K562 (cell line): Measurements from ENCODE around the gene ZNRF3. TPM values are rescaled to one million over a fixed set of nuclear protein-coding genes. Genes with fewer than 3 reads are reported as not detected.
A peak's percentile ranks its signal among the peaks of the same experiment; 100 is the strongest.
"Not testable (repeated sequence)": the region's sequence is repeated elsewhere in the genome, so short reads cannot be mapped to it uniquely, and the experiment has no call there.

Source experiments
- ATAC-seq: fragments of 200-7000 bp; cut with Tn5 transposase; 3 replicates; pipeline ENCODE4 v1.9.1; 2020; ENCODE audit warnings: moderate library complexity
- BruUV-seq: library from RNA; stranded (reverse); fragments of 400-500 nt; replicated peaks from 2 replicates; lab custom pipeline; 2021; lab: Mats Ljungman, UMichigan
- CTCF ChIA-PET: fragments of 300-600 bp; formaldehyde crosslinking; extraction: SDS; loops from one replicate; lab custom pipeline; 2021; ENCODE audit warnings: low intra/inter-chr PET ratio; lab: Yijun Ruan, JAX
- POLR2A ChIA-PET: fragments of 300-600, 350-650 bp; sonication (Branson Sonifier 250); formaldehyde crosslinking; extraction: SDS; loops from one replicate; lab custom pipeline; 2021; ENCODE audit warnings: antibody characterized with exemption, inconsistent platforms; lab: Yijun Ruan, JAX
- DNase-seq, 4 experiments: peaks; one replicate each; pipeline versions ENCODE4 v3.0.0 to v3.0.0-alpha.2; 2011 to 2018; ENCODE audit warnings: low spot score in 3 of 4, mixed read lengths in 3 of 4; ENCODE audit errors: extremely low read depth in 1 of 4
- FAIRE-seq: peaks from 2 replicates; lab custom pipeline; 2011; peaks lifted over from hg19 to GRCh38; lab: Jason Lieb, UNC
- H2AFZ ChIP-seq: 2 replicates; pipeline ENCODE4 v1.6.0; 2011; ENCODE audit warnings: low read depth, low read length, control low read depth, inconsistent platforms
- H3K27ac ChIP-seq: fragments of 200-600 bp; 3 replicates; pipeline ENCODE4 v1.8.0; 2011; ENCODE audit warnings: low read depth, mild to moderate bottlenecking, control low read depth, inconsistent platforms, low read length, moderate library complexity, mixed read lengths; ENCODE audit errors: extremely low read depth
- H3K27me3 ChIP-seq, 2 experiments: fragments of 300-600 bp in 1 of 2; 2 replicates in 1 of 2; 3 replicates in 1 of 2; pipeline versions ENCODE4 v1.6.0 to v1.8.0; 2011; ENCODE audit warnings: inconsistent platforms in 2 of 2, low read length in 2 of 2, mild to moderate bottlenecking in 1 of 2, mixed read lengths in 1 of 2, moderate library complexity in 1 of 2; ENCODE audit not compliant: control insufficient read depth in 2 of 2, insufficient read depth in 2 of 2
- H3K36me3 ChIP-seq: fragments of 300-600 bp; 3 replicates; pipeline ENCODE4 v1.8.0; 2011; ENCODE audit warnings: mild to moderate bottlenecking, low read length, inconsistent platforms; ENCODE audit not compliant: control insufficient read depth, insufficient read depth
- H3K4me1 ChIP-seq, 2 experiments: fragments of 200-600 bp in 1 of 2; replicated peaks in 1 of 2; 2 replicates in 1 of 2; 3 replicates in 1 of 2; pipeline versions ENCODE4 v1.5.1 to v1.8.0; 2011; ENCODE audit warnings: inconsistent platforms in 2 of 2, low read length in 2 of 2, mild to moderate bottlenecking in 1 of 2, mixed read lengths in 1 of 2, moderate library complexity in 1 of 2; ENCODE audit not compliant: control insufficient read depth in 2 of 2, insufficient read depth in 2 of 2
- H3K4me2 ChIP-seq: 2 replicates; pipeline ENCODE4 v1.6.1; 2011; ENCODE audit warnings: low read length, control low read depth, inconsistent platforms, mixed read lengths; ENCODE audit not compliant: insufficient read depth
- H3K4me3 ChIP-seq: fragments of 200-600 bp; sonication (generic), shearing (Covaris generic); 2 replicates; pipeline ENCODE4 v1.5.1; 2016; ENCODE audit warnings: control low read depth, inconsistent platforms
- H3K79me2 ChIP-seq: fragments of 200-600 bp; 3 replicates; pipeline ENCODE4 v1.8.0; 2011; ENCODE audit warnings: low read length, inconsistent platforms; ENCODE audit not compliant: control insufficient read depth, insufficient read depth
- H3K9ac ChIP-seq, 2 experiments: 2 replicates each; pipeline versions ENCODE4 v1.6.0 to v1.6.1; 2011; ENCODE audit warnings: low read depth in 2 of 2, low read length in 2 of 2, control low read depth in 1 of 2, inconsistent platforms in 1 of 2, mild to moderate bottlenecking in 1 of 2, mixed read lengths in 1 of 2; ENCODE audit not compliant: insufficient read depth in 1 of 2
- H3K9me1 ChIP-seq: one replicate; pipeline ENCODE4 v1.6.0; 2011; ENCODE audit warnings: inconsistent platforms, mild to moderate bottlenecking, low read length, moderate library complexity; ENCODE audit not compliant: control insufficient read depth, insufficient read depth
- H3K9me3 ChIP-seq: replicated peaks from 2 replicates; pipeline ENCODE4 v1.5.1; 2011; ENCODE audit warnings: low read depth, low read length, inconsistent platforms; ENCODE audit not compliant: control insufficient read depth, insufficient read depth
- H4K20me1 ChIP-seq: replicated peaks from 2 replicates; pipeline ENCODE4 v1.6.1; 2011; ENCODE audit warnings: low read length, inconsistent platforms, mixed read lengths; ENCODE audit not compliant: control insufficient read depth, insufficient read depth
- ZNF121 ChIP-seq: sonication (generic); formaldehyde crosslinking; conservative IDR thresholded peaks from 2 replicates; pipeline ENCODE4 v1.8.0; 2022; ENCODE audit warnings: missing genetic modification reagents
- WGBS: fragments of 100-300 bp; shearing (Covaris generic); methylation state at CpG from one replicate; pipeline ENCODE4 v1.1.6; 2016; ENCODE audit warnings: low coverage, mixed read lengths; ENCODE audit not compliant: insufficient coverage; ENCODE audit errors: missing lambda C conversion rate; 5-methylcytosine and 5-hydroxymethylcytosine counted together
- in situ Hi-C: fragments of 300-500 bp; cut with MboI; formaldehyde crosslinking; loops from 4 replicates; pipeline ENCODE4 v1.15.0; 2018; ENCODE audit warnings: inconsistent platforms, mixed read lengths
- intact Hi-C: fragments of 100-400 bp; cut with micrococcal nuclease; formaldehyde crosslinking; loops from 2 replicates; pipeline ENCODE4 v1.14.2; 2022
- polyA plus RNA-seq, 8 experiments: library from polyadenylated mRNA; depleted of rRNA in 4 of 8; stranded (reverse) in 5 of 8; unstranded in 3 of 8; fragments of >200 nt; fragmentation: Nextera tagmentation in 2 of 8; fragmentation: Illumina TruSeq in 1 of 8; extraction: Ambion mirVana in 2 of 8; extraction: Trizol in 1 of 8; gene quantifications; 2 replicates each; pipeline versions ENCODE4 v1.2.1 to v1.2.3, GENCODE V29; 2011 to 2014; ENCODE audit warnings: inconsistent platforms in 1 of 8, missing spikeins in 1 of 8
- total RNA-seq, 7 experiments: library from RNA; depleted of rRNA in 6 of 7; stranded (reverse); fragments of >200 nt in 6 of 7; fragmentation: Illumina TruSeq in 2 of 7; extraction: Trizol in 2 of 7; gene quantifications; 2 replicates each; pipeline versions ENCODE4 v1.2.1 to v1.2.3, GENCODE V29; 2011 to 2021; ENCODE audit warnings: low replicate concordance in 1 of 7
- TF ChIP-seq, protein P1 (sequence below): sonication (generic); IDR thresholded peaks from 2 replicates; pipeline ENCODE4 v1.6.1; 2016

ZNRF3 gene
- total and polyA plus RNA-seq, 9 of the 15 experiments (the other 6 are each of a cell fraction or from before 2014, with no cell fraction given), result 0.41 to 5.9 (median 1.7) TPM

GRCh38 chr22:28885939-28886338, 2.6 kb downstream of the ZNRF3 start (continued):
- TF ChIP-seq, protein P1, sequence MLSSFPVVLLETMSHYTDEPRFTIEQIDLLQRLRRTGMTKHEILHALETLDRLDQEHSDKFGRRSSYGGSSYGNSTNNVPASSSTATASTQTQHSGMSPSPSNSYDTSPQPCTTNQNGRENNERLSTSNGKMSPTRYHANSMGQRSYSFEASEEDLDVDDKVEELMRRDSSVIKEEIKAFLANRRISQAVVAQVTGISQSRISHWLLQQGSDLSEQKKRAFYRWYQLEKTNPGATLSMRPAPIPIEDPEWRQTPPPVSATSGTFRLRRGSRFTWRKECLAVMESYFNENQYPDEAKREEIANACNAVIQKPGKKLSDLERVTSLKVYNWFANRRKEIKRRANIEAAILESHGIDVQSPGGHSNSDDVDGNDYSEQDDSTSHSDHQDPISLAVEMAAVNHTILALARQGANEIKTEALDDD, result no peak

- 87% methylated on average over 4 of the region's 4 CpGs for WGBS
- intact Hi-C loops, result loop anchor here (10.0 kb wide), 1 partner anchor 378 kb away; the partner anchor contains the start of genes EWSR1 and RHBDD3
- H3K27me3 ChIP-seq, H4K20me1 ChIP-seq, ATAC-seq: not testable (repeated sequence)
- TF ChIP-seq ZNF121 (CRISPR knock-in tag), result 0 out of 2 replicates have a peak, but pooled peaks have one; percentile 26
- TF ChIP-seq, all 486 proteins: peak for 1; not testable (repeated sequence) for 485
- peaks cover 54% of the 10 kb centered on the region for H3K79me2 ChIP-seq
- BruUV-seq, H3K27ac ChIP-seq, in situ Hi-C loops, H3K9ac ChIP-seq, H3K9me1 ChIP-seq, H3K4me2 ChIP-seq, FAIRE-seq, H3K4me3 ChIP-seq, H3K9me3 ChIP-seq, DNase-seq, H3K36me3 ChIP-seq, CTCF ChIA-PET, H2AFZ ChIP-seq: not testable (repeated sequence)
- POLR2A ChIA-PET, result interaction anchor here (1.1 kb wide), 1 partner anchor 118 kb away, joined by 3 read pairs; no protein-coding TSS in a partner anchor
- H3K4me1 ChIP-seq, result peaks cover 16 to 21% of the 10 kb centered on the region in 2 experiments; a peak in 4 of 5 replicates
Observed at GRCh38 chr22:28886679-28887078, 3.3 kb downstream of the ZNRF3 start.
